Fibroblast of the aortic adventitia (primary cell): ENCODE data around the gene NDE1. TPM values are rescaled to one million over a fixed set of nuclear protein-coding genes. Genes with fewer than 3 reads are reported as not detected.
"Not testable (repeated sequence)": the region's sequence is repeated elsewhere in the genome, so short reads cannot be mapped to it uniquely, and the experiment has no call there.

Experiments used
- DNase-seq: peaks from one replicate; pipeline ENCODE4 v3.0.0-alpha.2; 2010; ENCODE audit warnings: low read depth
- H3K4me3 ChIP-seq: 2 replicates; pipeline ENCODE4 v1.5.1; 2011; ENCODE audit warnings: low read depth, mild to moderate bottlenecking, control low read depth, low read length, moderate library complexity
- CTCF ChIP-seq: IDR thresholded peaks from 2 replicates; pipeline ENCODE4 v1.5.1; 2011; ENCODE audit warnings: mild to moderate bottlenecking, low read length, control low read depth, inconsistent platforms; ENCODE audit not compliant: insufficient read depth
- total RNA-seq: library from RNA; depleted of rRNA; stranded (reverse); fragments of >200 nt; gene quantifications from 2 replicates; pipeline ENCODE4 v1.2.3, GENCODE V29; 2012; ENCODE audit warnings: low replicate concordance

NDE1 gene
- total RNA-seq, 1 donor, result 17.5 TPM

GRCh38 chr16:15652293-15653001 lies 2.4 kb downstream of the NDE1 start:
- TF ChIP-seq CTCF, result no peak
- no peak overlapping the region for H3K4me3 ChIP-seq
- no peak for DNase-seq

DNA sequence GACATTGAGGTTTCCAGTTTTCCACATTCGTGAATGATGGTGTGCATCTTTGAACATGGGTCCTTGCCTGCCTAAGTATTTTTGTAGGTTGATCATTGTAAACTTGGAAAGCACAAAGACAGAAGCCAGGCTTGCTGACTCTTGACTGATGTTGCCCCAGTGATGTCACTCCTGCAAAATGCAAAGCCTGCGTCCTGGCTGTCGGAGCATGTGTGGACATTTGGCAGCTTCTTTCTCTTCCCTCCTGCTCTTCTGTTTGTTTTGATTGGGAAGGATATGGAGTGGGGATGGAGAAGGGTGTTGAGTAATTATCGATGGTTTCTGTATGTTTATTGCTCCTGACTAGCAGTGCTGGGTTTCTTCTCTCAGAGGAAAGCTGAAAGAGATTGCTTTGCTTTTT lies 3.2 kb downstream of the NDE1 start:
- TF ChIP-seq CTCF, result no peak
- peak; percentile 89 for DNase-seq
- peak overlapping the region; percentile 28 for H3K4me3 ChIP-seq

DNA sequence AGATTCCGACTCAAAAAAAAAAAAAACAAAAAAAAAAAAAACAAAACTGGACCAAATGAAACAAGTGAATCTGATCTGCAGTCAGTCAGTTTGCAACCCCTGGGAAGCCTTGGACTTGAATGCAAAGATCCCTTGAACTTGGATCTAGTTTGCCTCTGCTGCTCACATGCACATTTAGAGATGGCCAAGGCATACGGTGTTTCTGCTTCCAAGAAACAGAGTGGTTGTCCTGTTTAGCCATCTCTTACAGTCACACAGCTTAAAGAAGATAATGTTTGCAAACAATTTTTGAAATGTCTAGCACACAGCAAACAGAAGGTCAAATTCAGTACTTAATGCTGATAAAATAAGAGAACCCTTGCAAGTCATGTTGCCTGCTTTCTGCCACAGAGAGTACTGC lies 4.5 kb downstream of the NDE1 start:
- no peak for DNase-seq
- no peak overlapping the region for H3K4me3 ChIP-seq
- no peak for TF ChIP-seq CTCF

DNA sequence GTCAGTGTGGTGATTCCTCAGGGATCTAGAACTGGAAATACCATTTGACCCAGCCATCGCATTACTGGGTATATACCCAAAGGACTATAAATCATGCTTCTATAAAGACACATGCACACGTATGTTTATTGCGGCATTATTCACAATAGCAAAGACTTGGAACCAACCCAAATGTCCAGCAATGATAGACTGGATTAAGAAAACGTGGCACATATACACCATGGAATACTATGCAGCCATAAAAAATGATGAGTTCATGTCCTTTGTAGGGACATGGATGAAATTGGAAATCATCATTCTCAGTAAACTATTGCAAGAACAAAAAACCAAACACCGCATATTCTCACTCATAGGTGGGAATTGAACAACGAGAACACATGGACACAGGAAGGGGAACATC lies 5.5 kb downstream of the NDE1 start:
- H3K4me3 ChIP-seq, DNase-seq: not testable (repeated sequence)

- DNase-seq, result no peak
- TF ChIP-seq CTCF, result no peak
- H3K4me3 ChIP-seq, result no peak overlapping the region
These were observed 8.1 kb downstream of the NDE1 start for GRCh38 chr16:15658149-15658548.

DNA sequence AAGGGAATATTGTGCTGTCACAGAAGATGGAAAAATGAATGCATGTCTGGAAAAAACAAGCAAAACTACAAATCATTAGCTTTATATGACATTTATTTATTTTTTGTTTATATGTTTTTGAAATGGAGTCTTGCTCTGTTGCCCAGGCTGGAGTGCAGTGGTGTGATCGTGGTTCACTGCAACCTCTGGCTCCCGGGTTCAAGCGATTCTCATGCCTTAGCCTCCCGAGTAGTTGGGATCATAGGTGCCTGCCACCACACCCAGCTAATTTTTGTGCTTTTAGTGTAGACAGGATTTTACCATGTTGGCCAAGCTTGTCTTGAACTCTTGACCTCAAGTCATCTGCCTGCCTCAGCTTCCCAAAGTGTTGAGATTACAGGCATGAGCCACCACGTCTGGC lies 8.5 kb downstream of the NDE1 start:
- H3K4me3 ChIP-seq, result no peak overlapping the region
- TF ChIP-seq CTCF, result no peak
- no peak for DNase-seq

GRCh38 chr16:15660203-15660601 lies 10.2 kb downstream of the NDE1 start:
- H3K4me3 ChIP-seq, result peak overlapping the region; percentile 28
- no peak for TF ChIP-seq CTCF
- no peak for DNase-seq
